Measurements from ENCODE around the gene COL24A1.

DNA sequence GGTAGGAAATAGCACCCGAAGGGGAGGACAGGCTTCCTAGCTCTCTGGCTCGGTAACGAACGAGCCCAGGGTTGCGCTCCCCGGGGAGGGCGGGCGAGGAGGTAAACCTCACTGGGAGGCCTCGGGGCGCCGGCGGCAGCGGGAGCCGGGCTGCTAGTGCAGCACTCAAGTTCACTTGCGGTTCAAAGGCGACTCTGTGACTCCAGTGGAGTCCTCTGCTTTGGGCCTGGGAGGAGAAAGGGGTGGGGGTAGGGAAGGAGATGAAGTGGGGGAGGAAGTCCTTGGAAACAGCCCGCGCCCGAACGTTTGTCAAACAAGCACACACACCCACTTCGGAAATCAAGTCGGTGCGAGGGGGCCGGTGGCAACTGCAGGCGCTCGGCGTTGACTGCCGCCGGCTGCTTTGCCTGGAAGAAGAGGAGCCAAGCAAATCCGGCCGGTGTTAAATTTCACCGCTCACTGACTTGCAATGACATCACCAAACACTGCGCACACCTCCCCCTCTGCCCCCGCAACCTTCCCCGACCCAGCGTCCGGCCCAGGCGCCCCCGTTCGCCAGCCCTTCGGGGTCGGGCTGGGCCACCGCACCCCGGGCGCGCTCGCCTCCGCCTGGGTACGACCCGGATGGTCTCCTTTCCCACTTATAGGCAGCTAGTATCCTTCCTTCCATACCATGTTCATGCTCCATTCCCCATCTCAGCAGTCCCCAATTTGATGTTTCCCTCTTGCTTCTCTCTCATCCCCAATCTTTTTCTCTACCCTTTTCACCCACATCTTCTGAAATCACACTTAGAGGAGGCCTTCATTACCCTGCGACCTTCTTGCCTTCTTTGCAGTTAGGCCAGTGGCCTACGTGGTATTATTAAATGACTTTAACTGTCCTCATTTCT, at the start of gene COL24A1:
- TF ChIP-seq, protein P1, sequence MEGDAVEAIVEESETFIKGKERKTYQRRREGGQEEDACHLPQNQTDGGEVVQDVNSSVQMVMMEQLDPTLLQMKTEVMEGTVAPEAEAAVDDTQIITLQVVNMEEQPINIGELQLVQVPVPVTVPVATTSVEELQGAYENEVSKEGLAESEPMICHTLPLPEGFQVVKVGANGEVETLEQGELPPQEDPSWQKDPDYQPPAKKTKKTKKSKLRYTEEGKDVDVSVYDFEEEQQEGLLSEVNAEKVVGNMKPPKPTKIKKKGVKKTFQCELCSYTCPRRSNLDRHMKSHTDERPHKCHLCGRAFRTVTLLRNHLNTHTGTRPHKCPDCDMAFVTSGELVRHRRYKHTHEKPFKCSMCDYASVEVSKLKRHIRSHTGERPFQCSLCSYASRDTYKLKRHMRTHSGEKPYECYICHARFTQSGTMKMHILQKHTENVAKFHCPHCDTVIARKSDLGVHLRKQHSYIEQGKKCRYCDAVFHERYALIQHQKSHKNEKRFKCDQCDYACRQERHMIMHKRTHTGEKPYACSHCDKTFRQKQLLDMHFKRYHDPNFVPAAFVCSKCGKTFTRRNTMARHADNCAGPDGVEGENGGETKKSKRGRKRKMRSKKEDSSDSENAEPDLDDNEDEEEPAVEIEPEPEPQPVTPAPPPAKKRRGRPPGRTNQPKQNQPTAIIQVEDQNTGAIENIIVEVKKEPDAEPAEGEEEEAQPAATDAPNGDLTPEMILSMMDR (IDR thresholded peaks at IDR 0.05) = no peak
- TF ChIP-seq POLR2A (IDR thresholded peaks at IDR 0.05) = no peak

Measured in breast epithelium (tissue), 3 donors.